Astrocyte of the cerebellum (primary cell): Measurements from ENCODE around the gene HDAC4.

Experiments used
- DNase-seq: peaks from one replicate; pipeline ENCODE4 v3.0.0-alpha.2; 2011; ENCODE audit warnings: low read depth
- H3K4me3 ChIP-seq: 2 replicates; pipeline ENCODE4 v1.5.1; 2011; ENCODE audit warnings: mild to moderate bottlenecking, low read depth, low read length, moderate library complexity
- CTCF ChIP-seq: IDR thresholded peaks from 2 replicates; pipeline ENCODE4 v1.5.1; 2012; ENCODE audit warnings: low read length, low read depth, moderate library complexity, mild to moderate bottlenecking; ENCODE audit errors: missing control alignments
- in situ Hi-C: cut with HindIII; loops from 2 replicates; pipeline ENCODE4 v1.10.0; 2017; ENCODE audit warnings: low sequenced_read_pairs

Gene HDAC4

GRCh38 chr2:239290618-239291474 is 110.0 kb downstream of the HDAC4 start:
- DNase-seq, result peak; percentile 53
- H3K4me3 ChIP-seq, result no peak overlapping the region
- TF ChIP-seq CTCF, result peak; percentile 48
- in situ Hi-C loops, result no loop called here

- in situ Hi-C loops, result no loop called here
- no peak for TF ChIP-seq CTCF
- H3K4me3 ChIP-seq, result no peak overlapping the region
- no peak for DNase-seq
Observed at GRCh38 chr2:239289545-239289944, 111.3 kb downstream of the HDAC4 start.

GRCh38 chr2:239288951-239289511 is 111.8 kb downstream of the HDAC4 start:
- DNase-seq, result no peak
- in situ Hi-C loops, result no loop called here
- H3K4me3 ChIP-seq, result no peak overlapping the region
- TF ChIP-seq CTCF, result no peak

GRCh38 chr2:239288237-239288636 is 112.6 kb downstream of the HDAC4 start:
- in situ Hi-C loops, result no loop called here
- no peak for TF ChIP-seq CTCF

GRCh38 chr2:239287461-239287860 is 113.4 kb downstream of the HDAC4 start:
- in situ Hi-C loops, result no loop called here
- no peak for DNase-seq
- no peak for TF ChIP-seq CTCF
- H3K4me3 ChIP-seq, result no peak overlapping the region

More at GRCh38 chr2:239288237-239288636, 112.6 kb downstream of the HDAC4 start:
- no peak overlapping the region for H3K4me3 ChIP-seq
- no peak for DNase-seq

GRCh38 chr2:239286901-239287300 is 113.9 kb downstream of the HDAC4 start:
- in situ Hi-C loops, result no loop called here
- no peak overlapping the region for H3K4me3 ChIP-seq
- no peak for TF ChIP-seq CTCF
- no peak for DNase-seq
